Astrocyte of the spinal cord (primary cell): ENCODE results near the gene NT5C.

Experiments
- DNase-seq: peaks from one replicate; pipeline ENCODE4 v3.0.0; 2011; ENCODE audit warnings: low read depth, low spot score
- H3K4me3 ChIP-seq: 2 replicates; pipeline ENCODE4 v1.5.1; 2011; ENCODE audit warnings: low read depth, mild to moderate bottlenecking, low read length, moderate library complexity
- CTCF ChIP-seq: IDR thresholded peaks from 2 replicates; pipeline ENCODE4 v1.5.1; 2012; ENCODE audit warnings: low read depth, mild to moderate bottlenecking, low read length, inconsistent platforms
- in situ Hi-C: cut with HindIII; loops from 2 replicates; pipeline ENCODE4 v1.10.0; 2017; ENCODE audit warnings: low sequenced_read_pairs

NT5C gene

GRCh38 chr17:75126954-75127353 is 4.6 kb downstream of the NT5C start:
- no peak for DNase-seq
- in situ Hi-C loops = no loop called here
- no peak for TF ChIP-seq CTCF
- no peak overlapping the region for H3K4me3 ChIP-seq

GRCh38 chr17:75125984-75126383 is 5.6 kb downstream of the NT5C start:
- no peak for TF ChIP-seq CTCF
- in situ Hi-C loops = no loop called here
- no peak for DNase-seq
- no peak overlapping the region for H3K4me3 ChIP-seq

GRCh38 chr17:75124819-75125162 is 6.8 kb downstream of the NT5C start:
- in situ Hi-C loops = no loop called here
- DNase-seq = no peak

GRCh38 chr17:75124041-75124818 is 7.3 kb downstream of the NT5C start:
- in situ Hi-C loops = no loop called here
- no peak overlapping the region for H3K4me3 ChIP-seq
- peak; percentile 67 for DNase-seq
- no peak for TF ChIP-seq CTCF

More at GRCh38 chr17:75124819-75125162, 6.8 kb downstream of the NT5C start:
- H3K4me3 ChIP-seq = no peak overlapping the region
- TF ChIP-seq CTCF = no peak

- H3K4me3 ChIP-seq = no peak overlapping the region
- no peak for TF ChIP-seq CTCF
- in situ Hi-C loops = no loop called here
- DNase-seq = no peak
Measured at GRCh38 chr17:75118307-75118706, 13.2 kb downstream of the NT5C start.

- no peak for TF ChIP-seq CTCF
- in situ Hi-C loops = no loop called here
- no peak for DNase-seq
- H3K4me3 ChIP-seq = no peak overlapping the region
Measured at GRCh38 chr17:75116737-75117136, 14.8 kb downstream of the NT5C start.
